Hepatocyte (in vitro differentiated cells): Measurements from ENCODE around the gene GCNT2.
"Not testable (repeated sequence)": the region's sequence is repeated elsewhere in the genome, so short reads cannot be mapped to it uniquely, and the experiment has no call there.

ENCODE experiments used
- EZH2 ChIP-seq: fragments of 200-600 bp; sonication (generic); IDR thresholded peaks from 2 replicates; pipeline ENCODE4 v1.6.1; 2016; ENCODE audit warnings: antibody characterized with exemption, mild to moderate bottlenecking, borderline replicate concordance
- EZH2phosphoT487 ChIP-seq: fragments of 200-600 bp; sonication (generic); IDR thresholded peaks from one replicate; pipeline ENCODE4 v1.6.1; 2018; ENCODE audit warnings: antibody characterized with exemption, mild to moderate bottlenecking, low read depth, moderate library complexity; ENCODE audit not compliant: unreplicated experiment, severe bottlenecking
- TF ChIP-seq, protein P1 (sequence below): fragments of 200-600 bp; sonication (generic); IDR thresholded peaks from 2 replicates; pipeline ENCODE4 v1.5.1; 2016; ENCODE audit warnings: antibody characterized with exemption, mild to moderate bottlenecking; ENCODE audit not compliant: poor library complexity

- TF ChIP-seq, protein P1, sequence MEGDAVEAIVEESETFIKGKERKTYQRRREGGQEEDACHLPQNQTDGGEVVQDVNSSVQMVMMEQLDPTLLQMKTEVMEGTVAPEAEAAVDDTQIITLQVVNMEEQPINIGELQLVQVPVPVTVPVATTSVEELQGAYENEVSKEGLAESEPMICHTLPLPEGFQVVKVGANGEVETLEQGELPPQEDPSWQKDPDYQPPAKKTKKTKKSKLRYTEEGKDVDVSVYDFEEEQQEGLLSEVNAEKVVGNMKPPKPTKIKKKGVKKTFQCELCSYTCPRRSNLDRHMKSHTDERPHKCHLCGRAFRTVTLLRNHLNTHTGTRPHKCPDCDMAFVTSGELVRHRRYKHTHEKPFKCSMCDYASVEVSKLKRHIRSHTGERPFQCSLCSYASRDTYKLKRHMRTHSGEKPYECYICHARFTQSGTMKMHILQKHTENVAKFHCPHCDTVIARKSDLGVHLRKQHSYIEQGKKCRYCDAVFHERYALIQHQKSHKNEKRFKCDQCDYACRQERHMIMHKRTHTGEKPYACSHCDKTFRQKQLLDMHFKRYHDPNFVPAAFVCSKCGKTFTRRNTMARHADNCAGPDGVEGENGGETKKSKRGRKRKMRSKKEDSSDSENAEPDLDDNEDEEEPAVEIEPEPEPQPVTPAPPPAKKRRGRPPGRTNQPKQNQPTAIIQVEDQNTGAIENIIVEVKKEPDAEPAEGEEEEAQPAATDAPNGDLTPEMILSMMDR, result not testable (repeated sequence)
- TF ChIP-seq EZH2phosphoT487, EZH2: not testable (repeated sequence)
Observed at GRCh38 chr6:10529828-10530374, 8.8 kb downstream of the GCNT2 start.
